ENCODE measurements around the gene C20orf173. TPM values are rescaled to one million over a fixed set of nuclear protein-coding genes. Genes with fewer than 3 reads are reported as not detected.

The C20orf173 gene
- polyA plus RNA-seq, 1 of the 3 experiments (the other 2 are of a cell fraction): not detected

DNA sequence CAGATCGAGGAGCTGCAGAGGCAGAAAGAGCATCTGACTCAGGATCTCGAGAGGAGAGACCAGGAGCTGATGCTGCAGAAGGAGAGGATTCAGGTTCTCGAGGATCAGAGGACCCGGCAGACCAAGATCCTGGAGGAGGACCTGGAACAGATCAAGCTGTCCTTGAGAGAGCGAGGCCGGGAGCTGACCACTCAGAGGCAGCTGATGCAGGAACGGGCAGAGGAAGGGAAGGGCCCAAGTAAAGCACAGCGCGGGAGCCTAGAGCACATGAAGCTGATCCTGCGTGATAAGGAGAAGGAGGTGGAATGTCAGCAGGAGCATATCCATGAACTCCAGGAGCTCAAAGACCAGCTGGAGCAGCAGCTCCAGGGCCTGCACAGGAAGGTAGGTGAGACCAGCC lies 26.2 kb downstream of the C20orf173 start:
- no peaks in the 10 kb centered on the region for H4K20me1 ChIP-seq (ENCODE audit: insufficient read depth)
- no peak for DNase-seq
- H2AFZ ChIP-seq (ENCODE audit: low read depth): no peak overlapping the region
- no peak overlapping the region for H3K27ac ChIP-seq (ENCODE audit: low read depth in 2 of 2, low read length in 1 of 2)
- no peaks in the 10 kb centered on the region for H3K79me2 ChIP-seq (ENCODE audit: insufficient read depth)
- ChIA-PET POLR2A (interaction anchor here (0.6 to 1.6 kb wide), 3 partner anchors 11 to 75 kb away, joined by 3 to 9 read pairs (median 4); partner anchors contain the start of gene CEP250), CTCF (interaction anchor here (1.0 to 1.9 kb wide), 4 partner anchors 9 to 206 kb away, joined by 3 to 8 read pairs (median 4); no protein-coding TSS in a partner anchor)
- H3K4me2 ChIP-seq: no peak overlapping the region
- no peaks in the 10 kb centered on the region for H3K9me2 ChIP-seq
- 90% methylated on average over 10 of the region's 10 CpGs for WGBS (ENCODE audit: low lambda C conversion rate)
- no peaks in the 10 kb centered on the region for H3K27me3 ChIP-seq (ENCODE audit: insufficient read depth)
- H3K4me3 ChIP-seq (ENCODE audit: low read depth in 2 of 2, low read length in 1 of 2): no peak overlapping the region
- peaks cover 0 to 2% of the 10 kb centered on the region in 2 experiments; a peak in 1 of 4 replicates for H3K4me1 ChIP-seq (ENCODE audit: control insufficient read depth in 1 of 2, insufficient read depth in 2 of 2, low read depth in 1 of 2, low read length in 1 of 2)
- no peaks in the 10 kb centered on the region for H3F3A ChIP-seq (replicated peaks; ENCODE audit: insufficient read depth)
- peaks cover 15 to 71% of the 10 kb centered on the region in 2 experiments for H3K36me3 ChIP-seq (replicated peaks in 1 of 2; ENCODE audit: control insufficient read depth in 1 of 2, insufficient read depth in 2 of 2, low read length in 1 of 2)
- TF ChIP-seq GABPA (IDR thresholded peaks at IDR 0.05; ENCODE audit: low read depth) (no peak), YY1 (IDR thresholded peaks at IDR 0.05; ENCODE audit: low read depth) (no peak), CHD2 (IDR thresholded peaks at IDR 0.05; ENCODE audit: low read length, partially characterized antibody) (no peak), FOXJ3 (CRISPR knock-in tag; IDR thresholded peaks at IDR 0.05) (no peak)
- TF ChIP-seq, protein P1, sequence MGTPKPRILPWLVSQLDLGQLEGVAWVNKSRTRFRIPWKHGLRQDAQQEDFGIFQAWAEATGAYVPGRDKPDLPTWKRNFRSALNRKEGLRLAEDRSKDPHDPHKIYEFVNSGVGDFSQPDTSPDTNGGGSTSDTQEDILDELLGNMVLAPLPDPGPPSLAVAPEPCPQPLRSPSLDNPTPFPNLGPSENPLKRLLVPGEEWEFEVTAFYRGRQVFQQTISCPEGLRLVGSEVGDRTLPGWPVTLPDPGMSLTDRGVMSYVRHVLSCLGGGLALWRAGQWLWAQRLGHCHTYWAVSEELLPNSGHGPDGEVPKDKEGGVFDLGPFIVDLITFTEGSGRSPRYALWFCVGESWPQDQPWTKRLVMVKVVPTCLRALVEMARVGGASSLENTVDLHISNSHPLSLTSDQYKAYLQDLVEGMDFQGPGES (IDR thresholded peaks at IDR 0.05; ENCODE audit: low read depth, low read length): no peak
- TF ChIP-seq, protein P2, sequence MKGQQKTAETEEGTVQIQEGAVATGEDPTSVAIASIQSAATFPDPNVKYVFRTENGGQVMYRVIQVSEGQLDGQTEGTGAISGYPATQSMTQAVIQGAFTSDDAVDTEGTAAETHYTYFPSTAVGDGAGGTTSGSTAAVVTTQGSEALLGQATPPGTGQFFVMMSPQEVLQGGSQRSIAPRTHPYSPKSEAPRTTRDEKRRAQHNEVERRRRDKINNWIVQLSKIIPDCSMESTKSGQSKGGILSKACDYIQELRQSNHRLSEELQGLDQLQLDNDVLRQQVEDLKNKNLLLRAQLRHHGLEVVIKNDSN (IDR thresholded peaks at IDR 0.05; ENCODE audit: borderline replicate concordance, low read depth): no peak
- TF ChIP-seq, protein P3, sequence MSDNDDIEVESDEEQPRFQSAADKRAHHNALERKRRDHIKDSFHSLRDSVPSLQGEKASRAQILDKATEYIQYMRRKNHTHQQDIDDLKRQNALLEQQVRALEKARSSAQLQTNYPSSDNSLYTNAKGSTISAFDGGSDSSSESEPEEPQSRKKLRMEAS (IDR thresholded peaks at IDR 0.05; ENCODE audit: low read depth): no peak
- no peaks in the 10 kb centered on the region for H3K9me3 ChIP-seq
- no peak overlapping the region for H3K9ac ChIP-seq

- no peaks in the 10 kb centered on the region for H3F3A ChIP-seq (replicated peaks; ENCODE audit: insufficient read depth)
- H2AFZ ChIP-seq (ENCODE audit: low read depth): no peak overlapping the region
- H3K79me2 ChIP-seq (ENCODE audit: insufficient read depth): no peaks in the 10 kb centered on the region
- ChIA-PET POLR2A (no interaction called here), CTCF (interaction anchor here (0.9 to 1.8 kb wide), 6 partner anchors 9 to 207 kb away, joined by 3 to 5 read pairs (median 4); no protein-coding TSS in a partner anchor)
- no peak overlapping the region for H3K27ac ChIP-seq (ENCODE audit: low read depth in 2 of 2, low read length in 1 of 2)
- H3K9ac ChIP-seq: no peak overlapping the region
- WGBS (ENCODE audit: low lambda C conversion rate): 94% methylated on average over 8 of the region's 8 CpGs
- H3K27me3 ChIP-seq (ENCODE audit: insufficient read depth): no peaks in the 10 kb centered on the region
- no peak overlapping the region for H3K4me3 ChIP-seq (ENCODE audit: low read depth in 2 of 2, low read length in 1 of 2)
- H3K9me3 ChIP-seq: no peaks in the 10 kb centered on the region
- H3K36me3 ChIP-seq (replicated peaks in 1 of 2; ENCODE audit: control insufficient read depth in 1 of 2, insufficient read depth in 2 of 2, low read length in 1 of 2): peaks cover 17 to 73% of the 10 kb centered on the region in 2 experiments
- no peaks in the 10 kb centered on the region for H4K20me1 ChIP-seq (ENCODE audit: insufficient read depth)
- TF ChIP-seq, protein P3 (IDR thresholded peaks at IDR 0.05; ENCODE audit: low read depth): no peak
- TF ChIP-seq, protein P4, sequence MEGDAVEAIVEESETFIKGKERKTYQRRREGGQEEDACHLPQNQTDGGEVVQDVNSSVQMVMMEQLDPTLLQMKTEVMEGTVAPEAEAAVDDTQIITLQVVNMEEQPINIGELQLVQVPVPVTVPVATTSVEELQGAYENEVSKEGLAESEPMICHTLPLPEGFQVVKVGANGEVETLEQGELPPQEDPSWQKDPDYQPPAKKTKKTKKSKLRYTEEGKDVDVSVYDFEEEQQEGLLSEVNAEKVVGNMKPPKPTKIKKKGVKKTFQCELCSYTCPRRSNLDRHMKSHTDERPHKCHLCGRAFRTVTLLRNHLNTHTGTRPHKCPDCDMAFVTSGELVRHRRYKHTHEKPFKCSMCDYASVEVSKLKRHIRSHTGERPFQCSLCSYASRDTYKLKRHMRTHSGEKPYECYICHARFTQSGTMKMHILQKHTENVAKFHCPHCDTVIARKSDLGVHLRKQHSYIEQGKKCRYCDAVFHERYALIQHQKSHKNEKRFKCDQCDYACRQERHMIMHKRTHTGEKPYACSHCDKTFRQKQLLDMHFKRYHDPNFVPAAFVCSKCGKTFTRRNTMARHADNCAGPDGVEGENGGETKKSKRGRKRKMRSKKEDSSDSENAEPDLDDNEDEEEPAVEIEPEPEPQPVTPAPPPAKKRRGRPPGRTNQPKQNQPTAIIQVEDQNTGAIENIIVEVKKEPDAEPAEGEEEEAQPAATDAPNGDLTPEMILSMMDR (IDR thresholded peaks at IDR 0.05): no peak
- TF ChIP-seq TEAD4 (IDR thresholded peaks at IDR 0.05; ENCODE audit: borderline replicate concordance, insufficient read depth) (no peak), SMC3 (IDR thresholded peaks at IDR 0.05; ENCODE audit: low read depth, low read length) (no peak), SIN3A (IDR thresholded peaks at IDR 0.05; ENCODE audit: borderline replicate concordance, low read depth, low read length) (no peak), FOSL2 (IDR thresholded peaks at IDR 0.05; ENCODE audit: borderline replicate concordance, low read depth) (no peak), USF2 (IDR thresholded peaks at IDR 0.05; ENCODE audit: borderline replicate concordance, low read depth, low read length) (no peak), NFIC (IDR thresholded peaks at IDR 0.05; ENCODE audit: borderline replicate concordance) (no peak), MEF2A (IDR thresholded peaks at IDR 0.05; ENCODE audit: borderline replicate concordance, low read depth) (no peak), GATA2 (CRISPR knock-in tag; IDR thresholded peaks at IDR 0.05) (no peak)
- TF ChIP-seq, protein P2 (IDR thresholded peaks at IDR 0.05; ENCODE audit: borderline replicate concordance, low read depth): no peak
- no peak for DNase-seq
- peaks cover 0 to 2% of the 10 kb centered on the region in 2 experiments; a peak in 1 of 4 replicates for H3K4me1 ChIP-seq (ENCODE audit: control insufficient read depth in 1 of 2, insufficient read depth in 2 of 2, low read depth in 1 of 2, low read length in 1 of 2)
- no peaks in the 10 kb centered on the region for H3K9me2 ChIP-seq
- H3K4me2 ChIP-seq: no peak overlapping the region
These were observed 27.1 kb downstream of the C20orf173 start for GRCh38 chr20:35502352-35502751.
